ENCODE measurements around the gene ARL14.
"Not testable (repeated sequence)": the region's sequence is repeated elsewhere in the genome, so short reads cannot be mapped to it uniquely, and the experiment has no call there.

ARL14 gene

GRCh38 chr3:160678292-160678842, 1.4 kb downstream of the ARL14 start:
- DNase-seq, result no peak

GRCh38 chr3:160684368-160684740, 7.4 kb downstream of the ARL14 start:
- DNase-seq, result no peak

GRCh38 chr3:160685144-160685766, 8.3 kb downstream of the ARL14 start:
- no peak for DNase-seq

GRCh38 chr3:160686955-160687535, 10.1 kb downstream of the ARL14 start:
- no peak for DNase-seq

- DNase-seq, result no peak
These were observed 14.2 kb downstream of the ARL14 start for GRCh38 chr3:160691151-160691550.

GRCh38 chr3:160691962-160692361, 15.0 kb downstream of the ARL14 start:
- no peak for DNase-seq

- no peak for DNase-seq
These were observed 16.2 kb downstream of the ARL14 start for GRCh38 chr3:160693191-160693590.

GRCh38 chr3:160694345-160694744, 17.4 kb downstream of the ARL14 start:
- DNase-seq, result no peak

- DNase-seq, result no peak
These were observed 18.0 kb downstream of the ARL14 start for GRCh38 chr3:160695003-160695402.

GRCh38 chr3:160695915-160696327, 19.0 kb downstream of the ARL14 start:
- no peak for DNase-seq

GRCh38 chr3:160697637-160698380, 20.8 kb downstream of the ARL14 start:
- DNase-seq, result no peak

- no peak for DNase-seq
These were observed 21.7 kb downstream of the ARL14 start for GRCh38 chr3:160698599-160699195.

GRCh38 chr3:160701490-160701889, 24.5 kb downstream of the ARL14 start:
- no peak for DNase-seq

- no peak for DNase-seq
These were observed 25.3 kb downstream of the ARL14 start for GRCh38 chr3:160702290-160702689.

GRCh38 chr3:160703974-160704373, 27.0 kb downstream of the ARL14 start:
- no peak for DNase-seq

- DNase-seq, result peak in 3 of 5 donors; percentile 18 to 24 (median 20)
These were observed 30.3 kb downstream of the ARL14 start for GRCh38 chr3:160707187-160707794.

GRCh38 chr3:160709477-160710182, 32.7 kb downstream of the ARL14 start:
- no peak for DNase-seq

GRCh38 chr3:160713144-160713543, 36.2 kb downstream of the ARL14 start:
- not testable (repeated sequence) for DNase-seq

GRCh38 chr3:160719710-160720109, 42.8 kb downstream of the ARL14 start:
- no peak for DNase-seq

- DNase-seq, result no peak
These were observed 43.3 kb downstream of the ARL14 start for GRCh38 chr3:160720123-160720746.

GRCh38 chr3:160722331-160722730, 45.4 kb downstream of the ARL14 start:
- no peak for DNase-seq

- DNase-seq, result no peak
These were observed 48.4 kb downstream of the ARL14 start for GRCh38 chr3:160725338-160725737.

All from T-helper 1 cell (primary cell).